Measurements from ENCODE around the gene GPR84.

Gene GPR84

GRCh38 chr12:54364413-54364812, at the start of gene GPR84:
TSS of gene GPR84 (minus strand) at chr12:54364486. CDS start at chr12:54363851, 635 bp downstream.
- no peak for DNase-seq (ENCODE audit: low read depth)

- DNase-seq (ENCODE audit: low read depth): peak; percentile 66
Measured at GRCh38 chr12:54413284-54414190, 49.3 kb upstream of the GPR84 start.

- no peak for DNase-seq (ENCODE audit: low read depth)
Measured at GRCh38 chr12:54412786-54413185, 48.5 kb upstream of the GPR84 start.

DNA sequence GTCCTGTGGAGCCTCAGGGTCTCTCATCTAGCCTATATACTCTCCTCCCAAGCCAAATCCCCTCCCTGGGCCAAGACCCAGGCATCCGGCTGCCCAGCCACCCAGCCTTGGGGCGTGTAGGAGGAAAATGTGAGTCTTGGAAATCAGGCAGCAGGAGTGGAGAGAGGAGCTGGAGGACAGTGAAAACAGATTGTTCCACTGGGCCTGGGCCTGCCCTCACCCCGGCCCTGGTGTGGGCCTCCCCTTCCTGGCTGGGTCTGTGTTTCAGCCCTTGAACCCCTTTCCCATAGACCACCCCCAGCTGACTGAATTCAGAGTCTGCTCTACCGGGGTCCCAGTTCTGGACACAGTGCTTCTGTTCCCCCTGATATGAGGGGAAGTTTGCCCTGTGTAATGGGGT, 48.1 kb upstream of the GPR84 start:
- DNase-seq (ENCODE audit: low read depth): no peak

- no peak for DNase-seq (ENCODE audit: low read depth)
Measured at GRCh38 chr12:54411391-54412241, 47.3 kb upstream of the GPR84 start.

DNA sequence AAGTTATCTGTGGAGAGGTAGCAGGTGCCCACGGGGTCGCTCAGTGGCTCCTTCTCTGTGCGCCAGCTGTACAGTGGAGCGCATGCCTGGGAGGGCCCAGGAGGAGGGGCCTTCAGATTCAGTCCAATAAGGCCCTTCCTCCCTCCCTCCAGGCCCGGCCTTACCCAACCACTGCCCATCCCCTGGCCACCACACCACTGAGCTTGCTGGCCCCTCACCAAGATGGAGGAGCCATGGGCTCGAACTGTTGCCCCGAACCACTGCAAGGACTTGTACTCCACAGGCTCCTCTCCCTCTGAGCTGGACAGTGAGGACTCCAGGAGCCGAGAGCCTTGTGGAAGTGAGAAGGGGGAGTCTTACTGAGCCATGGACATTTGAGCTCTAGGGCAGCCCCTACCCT, 45.0 kb upstream of the GPR84 start:
- DNase-seq (ENCODE audit: low read depth): no peak

DNA sequence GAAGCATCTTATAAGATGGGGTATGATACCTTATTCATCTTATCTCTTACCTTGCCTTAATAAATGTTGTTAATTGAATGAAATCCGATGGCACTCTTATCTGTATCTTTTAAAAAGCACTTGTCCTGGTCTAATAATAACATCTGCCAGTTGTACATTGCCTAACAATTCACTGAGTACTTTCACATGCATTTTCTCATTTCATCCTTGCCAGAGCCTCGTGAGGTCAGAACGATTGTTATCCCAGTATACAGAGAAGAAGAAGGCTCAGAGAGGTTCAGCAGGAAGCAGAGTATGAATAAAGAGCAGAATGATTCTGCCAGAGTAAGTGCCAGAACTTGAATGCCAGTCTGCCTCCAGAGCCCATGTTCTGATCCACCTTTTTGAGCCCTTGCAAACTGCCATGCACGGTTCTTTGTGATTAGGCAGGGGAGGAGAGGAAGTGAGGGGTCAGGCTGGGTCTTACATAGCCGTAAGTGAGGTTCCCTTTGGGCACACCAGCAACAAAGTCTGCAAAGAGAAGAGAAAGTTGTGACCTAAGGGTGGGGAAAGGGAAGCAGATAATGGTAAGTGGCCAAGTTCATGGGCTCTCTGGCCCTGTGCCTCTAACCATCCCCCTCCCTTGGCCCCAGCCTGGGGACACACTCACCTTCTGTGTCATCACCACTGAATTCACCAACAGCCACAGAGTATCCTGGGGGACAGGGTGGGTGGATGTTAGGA, 43.1 kb upstream of the GPR84 start:
- DNase-seq (ENCODE audit: low read depth): no peak

DNA sequence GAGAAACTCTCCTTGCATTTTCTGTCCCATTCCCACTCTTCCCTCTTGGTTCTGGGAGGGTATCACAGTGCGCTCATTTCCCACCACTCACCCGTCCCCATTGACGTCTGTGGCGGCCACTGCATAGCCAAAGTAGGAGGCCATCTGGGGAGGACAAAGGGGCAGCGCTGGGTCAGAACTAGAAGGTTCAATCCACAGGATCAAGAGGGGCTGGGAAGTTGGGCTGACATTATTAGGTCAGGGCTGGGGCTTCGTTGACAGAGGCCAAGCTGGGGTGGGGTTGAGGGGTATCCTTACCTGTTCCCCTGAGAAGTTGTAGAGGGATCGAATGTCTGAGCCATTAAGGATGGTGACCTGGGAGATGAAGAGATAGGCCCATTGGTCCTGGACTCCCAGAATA, 41.3 kb upstream of the GPR84 start:
- DNase-seq (ENCODE audit: low read depth): no peak

- DNase-seq (ENCODE audit: low read depth): no peak
Measured at GRCh38 chr12:54405106-54405505, 40.8 kb upstream of the GPR84 start.

DNA sequence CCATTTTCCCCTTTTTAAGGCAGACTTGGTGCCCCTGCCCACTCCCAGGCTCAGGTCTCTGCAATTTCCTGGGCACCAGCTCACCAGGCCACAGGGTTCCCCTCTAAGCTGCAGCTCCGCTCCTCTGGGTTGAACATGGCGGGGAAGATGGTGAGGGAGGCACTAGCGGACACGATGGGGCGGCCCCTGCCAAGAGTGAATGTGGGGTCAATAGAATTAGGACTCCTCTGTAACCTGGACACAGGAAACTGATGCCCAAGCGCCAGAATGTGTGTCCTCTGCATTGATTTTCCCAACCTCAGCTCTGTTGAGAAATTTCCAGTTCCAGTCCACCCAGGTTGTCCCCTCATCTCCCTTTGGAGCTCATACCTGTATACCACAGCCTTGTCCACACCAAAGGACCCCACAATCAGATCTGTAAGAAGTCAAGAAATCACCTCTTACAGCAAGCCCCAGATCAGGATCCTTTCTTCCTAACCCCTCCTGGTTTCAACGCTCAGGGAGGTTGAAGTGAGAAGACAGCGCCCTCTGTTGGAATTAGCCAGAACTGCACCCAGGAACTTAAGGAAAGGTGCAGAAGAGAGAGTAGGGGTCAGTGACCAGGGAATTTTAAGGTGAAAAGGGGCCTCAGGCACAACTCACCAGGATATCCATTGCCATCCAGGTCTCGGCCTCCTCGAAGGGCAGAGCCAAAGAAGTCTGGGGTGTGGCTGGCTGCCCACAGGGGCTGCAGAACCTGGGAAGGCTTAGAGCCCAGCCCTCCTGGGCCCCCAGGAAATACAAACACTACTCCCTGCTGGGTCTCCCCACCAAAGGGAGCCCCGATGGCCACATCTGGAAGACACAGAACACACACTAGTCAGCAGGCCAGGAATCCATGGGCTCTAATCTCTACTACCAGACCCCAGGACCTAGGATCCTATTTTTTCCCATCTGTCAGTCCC, 40.0 kb upstream of the GPR84 start:
- peak; percentile 50 for DNase-seq (ENCODE audit: low read depth)

- no peak for DNase-seq (ENCODE audit: low read depth)
Measured at GRCh38 chr12:54401119-54401518, 36.8 kb upstream of the GPR84 start.

GRCh38 chr12:54398995-54399793, 34.9 kb upstream of the GPR84 start:
- peak; percentile 85 for DNase-seq (ENCODE audit: low read depth)

- DNase-seq (ENCODE audit: low read depth): no peak
Measured at GRCh38 chr12:54398218-54398617, 33.9 kb upstream of the GPR84 start.

DNA sequence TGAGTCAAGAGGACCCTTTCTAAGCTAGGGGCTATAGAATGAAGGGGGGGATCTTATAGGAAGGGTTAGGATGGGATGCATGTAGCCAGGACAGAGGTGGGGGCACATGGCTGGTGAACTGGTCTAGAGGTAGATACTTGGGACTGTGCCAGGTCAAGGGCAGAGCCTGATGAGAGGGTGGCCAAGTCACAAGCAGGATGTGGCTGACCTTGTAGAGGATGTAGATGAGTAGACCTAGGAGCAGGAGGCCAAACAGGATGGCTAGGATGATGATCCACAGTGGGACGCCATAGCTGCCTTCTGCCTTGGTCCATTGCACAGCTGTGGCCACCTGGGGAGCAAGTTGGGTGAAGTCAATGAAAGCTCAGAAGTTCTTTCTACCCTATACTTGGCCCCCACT, 32.9 kb upstream of the GPR84 start:
- no peak for DNase-seq (ENCODE audit: low read depth)

DNA sequence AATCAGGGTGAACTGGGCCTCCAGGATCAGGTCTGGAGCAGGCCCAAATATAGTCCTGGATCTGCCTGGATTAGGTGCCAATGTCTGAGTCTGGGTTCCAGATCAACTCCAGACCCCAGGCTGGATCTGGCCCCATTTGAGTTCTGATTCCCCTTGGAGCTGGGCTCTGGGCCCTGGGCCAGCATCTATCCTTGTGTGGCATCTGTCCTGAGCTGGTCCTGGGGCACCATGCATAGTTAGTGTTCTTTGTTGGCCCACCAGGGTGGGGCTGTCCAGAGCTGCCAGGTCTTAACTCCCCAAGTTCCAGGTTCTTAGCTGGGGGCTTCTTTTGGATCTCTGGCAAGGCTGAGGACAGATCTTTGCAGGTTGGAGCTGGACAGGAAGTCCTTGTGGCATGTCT, 31.3 kb upstream of the GPR84 start:
- no peak for DNase-seq (ENCODE audit: low read depth)

- no peak for DNase-seq (ENCODE audit: low read depth)
Measured at GRCh38 chr12:54394986-54395385, 30.7 kb upstream of the GPR84 start.

DNA sequence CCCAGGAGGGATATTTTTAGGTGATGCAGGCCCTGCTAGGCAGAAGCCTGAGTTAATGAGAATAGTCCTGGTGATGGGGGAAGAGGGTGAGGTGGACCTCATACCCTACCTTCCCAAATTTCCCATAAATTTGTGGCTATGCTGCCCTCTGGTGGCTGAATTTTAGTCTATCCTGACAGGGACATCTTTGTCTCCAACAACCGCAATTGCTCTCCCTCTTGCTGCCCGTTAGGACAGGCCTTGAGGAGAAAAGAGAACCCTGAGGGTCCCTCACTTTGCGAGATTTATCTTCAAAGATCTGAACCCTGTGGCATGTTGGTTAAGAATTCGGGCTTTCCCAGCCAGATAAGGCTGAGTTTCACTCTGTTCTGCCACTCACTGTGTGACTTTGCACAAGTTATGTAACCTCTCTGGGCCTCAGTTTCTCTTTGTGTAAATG, 30.0 kb upstream of the GPR84 start:
- DNase-seq (ENCODE audit: low read depth): no peak

- DNase-seq (ENCODE audit: low read depth): no peak
Measured at GRCh38 chr12:54393743-54394142, 29.5 kb upstream of the GPR84 start.

- DNase-seq (ENCODE audit: low read depth): no peak
Measured at GRCh38 chr12:54393207-54393609, 28.9 kb upstream of the GPR84 start.

DNA sequence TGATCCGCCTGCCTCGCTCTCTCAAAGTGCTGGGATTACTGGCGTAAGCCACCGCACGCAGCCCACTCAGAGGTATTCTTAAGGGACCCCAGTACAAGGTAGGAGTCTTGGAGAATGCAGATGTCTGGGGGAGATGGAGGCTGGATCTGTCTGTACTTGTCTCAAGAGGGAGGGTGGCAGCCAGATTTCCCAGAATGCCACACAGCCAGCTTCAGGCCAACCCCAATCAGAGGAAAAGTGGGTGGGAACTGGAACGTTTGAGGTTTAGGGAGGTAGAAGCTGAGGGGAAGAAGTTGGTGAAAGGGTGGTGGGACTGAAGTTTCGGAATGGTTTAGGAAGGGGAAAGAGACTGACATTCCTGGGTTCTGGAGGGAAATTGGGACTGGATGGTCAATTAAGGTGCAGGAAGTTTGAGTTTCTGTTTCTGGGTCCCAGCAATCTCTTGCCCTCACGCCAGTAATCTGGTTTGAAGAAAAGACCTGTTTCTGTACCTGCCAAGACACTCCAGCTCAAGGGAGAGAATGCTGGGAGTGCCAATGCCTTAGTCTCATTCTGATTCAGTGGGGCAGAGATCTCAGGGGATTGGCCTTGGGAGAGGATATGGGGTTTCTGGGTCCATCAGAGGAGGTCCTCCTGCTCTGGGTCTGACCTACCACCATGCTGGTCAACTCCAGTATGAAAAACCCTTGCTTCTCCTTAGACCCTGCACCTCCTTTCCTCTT, 28.4 kb upstream of the GPR84 start:
- no peak for DNase-seq (ENCODE audit: low read depth)
